Endothelial cell (in vitro differentiated cells): ENCODE measurements around the gene ZNF618. TPM values are rescaled to one million over a fixed set of nuclear protein-coding genes. Genes with fewer than 3 reads are reported as not detected.

ENCODE experiments used
- DNase-seq: peaks from one replicate; pipeline ENCODE4 v3.0.0; 2021; ENCODE audit warnings: low spot score
- H3K27ac Mint-ChIP-seq: one replicate; pipeline ENCODE4 v1.8.0; 2021; ENCODE audit warnings: mixed read lengths, inconsistent platforms; ENCODE audit not compliant: unreplicated experiment
- H3K27me3 Mint-ChIP-seq: one replicate; pipeline ENCODE4 v1.8.0; 2021; ENCODE audit warnings: mild to moderate bottlenecking, moderate library complexity, mixed read lengths, inconsistent platforms; ENCODE audit not compliant: unreplicated experiment
- H3K36me3 Mint-ChIP-seq: one replicate; pipeline ENCODE4 v1.8.0; 2021; ENCODE audit warnings: mild to moderate bottlenecking, low read depth, mixed read lengths, inconsistent platforms; ENCODE audit not compliant: unreplicated experiment
- H3K4me1 Mint-ChIP-seq: one replicate; pipeline ENCODE4 v1.8.0; 2021; ENCODE audit warnings: mild to moderate bottlenecking, mixed read lengths, inconsistent platforms; ENCODE audit not compliant: unreplicated experiment
- H3K4me3 Mint-ChIP-seq: one replicate; pipeline ENCODE4 v1.8.0; 2021; ENCODE audit warnings: mild to moderate bottlenecking, mixed read lengths, inconsistent platforms; ENCODE audit not compliant: unreplicated experiment
- H3K9me3 Mint-ChIP-seq: one replicate; pipeline ENCODE4 v1.8.0; 2021; ENCODE audit warnings: mixed read lengths, inconsistent platforms; ENCODE audit not compliant: unreplicated experiment
- CTCF ChIP-seq: fragments of 200-600 bp; sonication (generic); IDR thresholded peaks from one replicate; pipeline ENCODE4 v1.5.0; 2021; ENCODE audit warnings: antibody characterized with exemption; ENCODE audit not compliant: unreplicated experiment
- total RNA-seq: library from RNA; stranded (reverse); fragmentation: NEBNext Ultra II Directional; extraction: Animal tissue kit (Norgen Biotek cat#: 25700); gene quantifications from one replicate; pipeline ENCODE4 v1.2.1, GENCODE V29; 2021; ENCODE audit not compliant: unreplicated experiment

The ZNF618 gene
- total RNA-seq, 1 donor from 2014 or later, result 35.0 TPM

GRCh38 chr9:114035845-114036801 lies 160.0 kb downstream of the ZNF618 start:
- no peaks in the 10 kb centered on the region for H3K4me1 Mint-ChIP-seq
- H3K27me3 Mint-ChIP-seq, result peaks cover 12% of the 10 kb centered on the region
- TF ChIP-seq CTCF, result no peak
- no peak for DNase-seq
- peaks cover 44% of the 10 kb centered on the region for H3K36me3 Mint-ChIP-seq
- H3K27ac Mint-ChIP-seq, result no peak overlapping the region
- no peaks in the 10 kb centered on the region for H3K9me3 Mint-ChIP-seq
- peak overlapping the region; percentile 10 for H3K4me3 Mint-ChIP-seq

GRCh38 chr9:114037249-114037648 lies 161.1 kb downstream of the ZNF618 start:
- H3K4me3 Mint-ChIP-seq, result no peak overlapping the region
- no peak for DNase-seq
- H3K27me3 Mint-ChIP-seq, result peaks cover 11% of the 10 kb centered on the region
- H3K4me1 Mint-ChIP-seq, result no peaks in the 10 kb centered on the region
- no peak for TF ChIP-seq CTCF
- H3K36me3 Mint-ChIP-seq, result peaks cover 44% of the 10 kb centered on the region
- H3K9me3 Mint-ChIP-seq, result no peaks in the 10 kb centered on the region
- H3K27ac Mint-ChIP-seq, result no peak overlapping the region

- Mint-ChIP-seq H3K27ac (no peak overlapping the region), H3K4me3 (no peak overlapping the region), H3K36me3 (peaks cover 37% of the 10 kb centered on the region), H3K27me3 (peaks cover 9% of the 10 kb centered on the region), H3K9me3 (no peaks in the 10 kb centered on the region), H3K4me1 (no peaks in the 10 kb centered on the region)
- no peak for TF ChIP-seq CTCF
- DNase-seq, result no peak
These were observed 162.0 kb downstream of the ZNF618 start for GRCh38 chr9:114037961-114038723.

- peaks cover 8% of the 10 kb centered on the region for H3K27me3 Mint-ChIP-seq
- H3K4me3 Mint-ChIP-seq, result no peak overlapping the region
- H3K4me1 Mint-ChIP-seq, result no peaks in the 10 kb centered on the region
- DNase-seq, result no peak
- H3K36me3 Mint-ChIP-seq, result peaks cover 34% of the 10 kb centered on the region
- no peaks in the 10 kb centered on the region for H3K9me3 Mint-ChIP-seq
- H3K27ac Mint-ChIP-seq, result no peak overlapping the region
- TF ChIP-seq CTCF, result no peak
These were observed 162.7 kb downstream of the ZNF618 start for GRCh38 chr9:114038724-114039313.
